ENCODE data around the gene PSMF1. TPM values are rescaled to one million over a fixed set of nuclear protein-coding genes. Genes with fewer than 3 reads are reported as not detected.
"Not testable (repeated sequence)": the region's sequence is repeated elsewhere in the genome, so short reads cannot be mapped to it uniquely, and the experiment has no call there.

The PSMF1 gene
- total RNA-seq, 1 donor from 2014 or later, result 130 TPM

- ATAC-seq (no peak), DNase-seq (no peak)
- intact Hi-C loops (cut with micrococcal nuclease), result no loop called here
These were observed 1.1 kb downstream of the PSMF1 start for GRCh38 chr20:1119524-1119923.

DNA sequence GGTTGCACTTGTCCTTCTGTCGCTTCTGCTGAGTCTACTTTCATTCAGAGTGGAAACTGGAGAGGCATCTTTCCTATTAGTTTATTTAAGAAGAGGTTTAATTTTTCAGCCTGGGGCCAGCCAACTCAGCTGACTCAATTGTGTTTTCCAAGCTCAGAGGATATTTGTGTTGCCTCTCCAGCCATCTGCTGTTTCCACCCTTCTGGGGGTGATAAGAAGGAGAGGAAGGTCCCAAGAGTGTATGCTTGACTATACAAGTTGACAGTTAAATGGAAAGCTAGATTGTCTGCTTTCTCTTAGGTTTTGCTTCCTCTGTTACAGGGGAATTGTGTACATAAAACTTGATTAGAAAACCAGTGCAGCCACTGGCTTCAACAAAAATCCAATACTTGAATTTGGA, 3.0 kb downstream of the PSMF1 start:
- DNase-seq (no peak), ATAC-seq (no peak)
- intact Hi-C loops (cut with micrococcal nuclease), result no loop called here

DNA sequence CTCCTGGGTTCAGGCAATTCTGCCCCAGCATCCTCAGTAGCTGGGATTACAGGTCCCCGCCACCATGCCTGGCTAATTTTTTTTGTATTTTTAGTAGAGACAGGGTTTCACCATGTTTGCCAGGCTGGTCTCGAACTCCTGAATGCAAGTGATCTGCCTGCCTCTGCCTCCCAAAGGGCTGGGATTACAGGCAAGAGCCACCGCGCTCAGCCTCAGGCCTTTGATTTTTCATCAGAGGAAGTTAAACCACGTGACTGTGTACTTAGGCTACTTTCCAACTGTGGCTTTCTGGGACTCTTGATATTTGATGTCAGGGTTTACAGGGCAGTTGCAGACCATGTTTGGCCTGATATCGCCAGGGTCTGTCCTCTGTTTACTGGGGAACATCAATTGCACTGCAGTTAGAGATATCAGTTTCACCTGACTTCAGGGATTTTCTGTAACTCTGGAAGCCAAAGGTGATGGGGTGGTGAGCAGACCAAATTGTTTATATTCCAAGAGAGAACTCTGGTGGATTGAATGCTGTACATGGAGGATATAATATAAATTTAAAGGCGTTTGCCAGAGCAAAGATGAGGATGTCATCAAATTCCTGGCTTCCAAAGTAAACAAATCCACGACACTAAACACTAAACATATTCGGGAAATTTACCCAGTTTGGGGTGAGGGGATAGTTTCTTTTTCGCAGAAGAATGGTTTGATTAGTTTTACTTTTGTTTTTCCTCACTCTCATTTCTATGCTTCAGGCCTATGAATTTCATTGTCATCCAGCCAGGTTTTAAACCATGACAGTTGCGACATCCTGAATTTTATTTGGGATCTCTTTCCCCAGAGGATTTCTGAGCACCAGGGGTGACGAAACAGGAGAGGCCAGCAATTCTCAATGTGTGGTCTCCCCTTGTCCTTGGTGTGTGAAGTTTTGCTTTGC, 4.2 kb downstream of the PSMF1 start:
- ATAC-seq (peak; percentile 17), DNase-seq (peak; percentile 50)
- intact Hi-C loops (cut with micrococcal nuclease), result no loop called here

GRCh38 chr20:1123666-1124065, 5.3 kb downstream of the PSMF1 start:
- intact Hi-C loops (cut with micrococcal nuclease), result no loop called here
- ATAC-seq (no peak), DNase-seq (no peak)

DNA sequence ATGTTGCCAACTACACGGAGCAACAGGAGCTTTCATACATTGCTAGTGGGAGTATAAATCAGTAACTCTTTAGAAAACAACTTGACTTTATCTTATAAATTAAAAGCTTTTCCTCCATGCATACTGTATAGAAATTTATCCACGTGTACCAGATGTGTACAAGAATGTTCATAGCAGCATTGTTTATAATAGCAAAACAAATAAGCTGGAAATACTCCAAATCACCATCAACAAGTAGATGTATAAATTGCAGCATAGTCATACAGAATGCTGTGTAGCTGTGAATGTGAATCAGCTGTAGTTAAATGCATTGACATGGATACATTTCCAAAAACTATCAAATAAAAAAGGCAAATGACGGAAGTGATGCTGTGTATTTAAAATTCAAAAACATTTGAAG, 6.0 kb downstream of the PSMF1 start:
- DNase-seq (no peak), ATAC-seq (no peak)
- intact Hi-C loops (cut with micrococcal nuclease), result no loop called here

GRCh38 chr20:1125277-1125676, 6.9 kb downstream of the PSMF1 start:
- ATAC-seq (no peak), DNase-seq (no peak)
- intact Hi-C loops (cut with micrococcal nuclease), result no loop called here

DNA sequence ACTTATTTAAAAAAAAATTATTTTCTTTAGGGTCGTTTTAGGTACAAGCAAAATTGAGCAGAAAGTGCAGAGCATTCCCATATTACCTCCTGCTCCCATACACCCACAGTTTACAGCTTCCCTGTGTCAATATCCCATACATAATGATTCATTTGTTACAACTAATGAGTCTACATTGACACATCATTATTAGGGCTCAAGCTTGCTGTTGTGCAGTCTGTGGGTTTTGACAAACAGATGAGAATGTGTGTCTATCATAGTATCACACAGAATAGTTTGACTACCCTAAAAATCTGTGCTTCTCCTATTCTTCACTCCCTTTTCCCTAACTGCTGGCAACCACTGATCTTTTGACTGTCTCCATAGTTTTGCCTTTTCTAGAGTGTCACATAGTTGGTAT, 9.4 kb downstream of the PSMF1 start:
- intact Hi-C loops (cut with micrococcal nuclease), result no loop called here
- no peak for ATAC-seq
- DNase-seq, result no peak

- ATAC-seq (no peak), DNase-seq (no peak)
- intact Hi-C loops (cut with micrococcal nuclease), result no loop called here
These were observed 11.8 kb downstream of the PSMF1 start for GRCh38 chr20:1130058-1130694.

DNA sequence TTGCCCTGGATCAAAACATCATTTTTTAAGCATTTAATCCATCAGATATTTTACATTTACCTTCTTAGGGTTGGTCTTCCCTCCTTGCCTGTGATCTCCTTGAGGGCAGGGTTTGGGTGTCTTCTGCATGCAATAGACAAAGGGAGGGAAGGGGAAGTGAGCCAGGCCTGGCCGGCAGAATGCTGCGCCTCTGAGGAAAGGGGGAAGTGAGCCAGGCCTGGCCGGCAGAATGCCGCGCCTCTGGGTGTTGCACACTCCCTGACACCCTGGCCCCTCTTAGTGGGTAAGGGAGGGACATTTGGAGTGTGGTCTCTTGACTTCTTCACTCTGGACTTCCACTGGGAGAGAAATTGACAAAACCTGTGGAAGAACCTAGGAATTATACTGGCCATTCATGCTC, 12.4 kb downstream of the PSMF1 start:
- ATAC-seq, result peak; percentile 65
- intact Hi-C loops (cut with micrococcal nuclease), result no loop called here
- DNase-seq, result peak; percentile 62

- DNase-seq, result no peak
- intact Hi-C loops (cut with micrococcal nuclease), result no loop called here
- ATAC-seq, result no peak
These were observed 13.0 kb downstream of the PSMF1 start for GRCh38 chr20:1131354-1131753.

DNA sequence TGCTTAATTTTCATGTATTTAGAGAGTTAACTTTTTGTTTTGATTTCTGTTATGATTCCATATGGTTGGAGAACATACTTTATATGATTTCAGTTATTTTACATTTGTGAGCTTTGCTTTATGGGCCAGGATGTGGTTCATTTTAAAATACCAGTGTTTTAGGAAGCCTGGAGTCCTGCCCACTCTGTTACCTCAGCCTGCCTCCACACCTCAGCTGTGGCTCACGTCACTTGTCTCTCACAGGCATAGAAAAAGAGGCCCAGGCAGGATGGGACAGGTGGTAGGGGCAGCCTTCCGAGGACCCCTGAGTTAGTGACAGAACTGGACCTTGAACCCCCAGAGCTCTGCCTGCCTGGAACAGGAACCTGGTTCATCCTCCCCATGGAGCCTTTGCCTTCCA, 16.0 kb downstream of the PSMF1 start:
- intact Hi-C loops (cut with micrococcal nuclease), result no loop called here
- DNase-seq, result no peak
- no peak for ATAC-seq

DNA sequence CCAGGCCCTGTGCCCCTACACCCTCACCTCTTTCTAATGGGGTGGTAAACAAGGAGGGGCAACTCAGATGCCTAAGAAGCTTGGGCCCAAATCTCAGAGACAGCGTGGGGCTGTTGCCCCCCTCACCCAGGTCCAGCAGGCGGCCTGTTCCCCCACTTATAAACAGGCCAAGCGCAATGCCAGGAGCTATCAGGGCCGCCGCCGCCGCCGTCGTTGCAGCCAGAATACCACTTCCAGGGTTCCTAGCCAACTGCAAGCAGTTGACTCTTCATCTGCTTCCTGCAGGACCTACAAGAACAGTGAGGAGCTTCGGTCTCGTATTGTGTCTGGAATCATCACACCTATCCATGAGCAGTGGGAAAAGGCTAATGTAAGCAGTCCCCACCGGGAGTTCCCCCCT, 16.4 kb downstream of the PSMF1 start:
- ATAC-seq (no peak), DNase-seq (no peak)
- intact Hi-C loops (cut with micrococcal nuclease), result no loop called here

- ATAC-seq (no peak), DNase-seq (no peak)
- intact Hi-C loops (cut with micrococcal nuclease), result no loop called here
These were observed 18.8 kb downstream of the PSMF1 start for GRCh38 chr20:1137236-1137635.

DNA sequence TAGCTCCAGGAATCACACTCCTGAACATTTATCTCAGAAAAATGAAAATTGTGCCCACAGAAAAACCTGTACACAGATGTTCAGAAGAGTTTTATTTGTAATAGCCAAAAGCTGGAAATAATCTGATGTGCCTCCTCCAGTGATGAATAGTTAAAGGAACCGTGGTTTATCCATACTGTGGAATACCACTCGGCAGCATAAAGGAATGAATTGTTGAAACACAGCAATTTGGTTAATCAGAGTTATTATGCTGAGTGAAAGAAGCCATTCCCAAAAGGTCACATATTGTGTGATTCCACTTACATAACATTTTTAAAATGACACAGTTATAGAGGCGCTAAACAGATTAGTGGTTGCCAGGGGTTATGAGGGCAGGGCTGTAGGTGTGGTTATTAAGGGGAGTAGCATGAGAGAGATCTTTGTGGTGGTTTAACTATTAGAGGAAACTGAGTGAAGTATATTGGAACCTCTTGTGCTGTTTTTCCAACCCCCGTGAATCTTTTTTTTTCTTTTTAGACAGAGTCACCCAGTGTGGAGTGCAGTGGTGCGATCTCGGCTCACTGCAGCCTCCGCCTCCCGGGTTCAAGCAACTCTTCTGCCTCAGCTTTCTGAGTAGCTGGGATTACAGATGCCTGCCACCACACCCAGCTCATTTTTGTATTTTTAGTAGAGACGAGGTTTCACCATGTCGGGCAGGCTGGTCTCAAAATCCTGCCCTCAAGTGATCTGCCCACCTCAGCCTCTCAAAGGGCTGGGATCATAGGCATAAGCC, 26.2 kb downstream of the PSMF1 start:
- intact Hi-C loops (cut with micrococcal nuclease), result no loop called here
- ATAC-seq, result peak; percentile 67
- no peak for DNase-seq

DNA sequence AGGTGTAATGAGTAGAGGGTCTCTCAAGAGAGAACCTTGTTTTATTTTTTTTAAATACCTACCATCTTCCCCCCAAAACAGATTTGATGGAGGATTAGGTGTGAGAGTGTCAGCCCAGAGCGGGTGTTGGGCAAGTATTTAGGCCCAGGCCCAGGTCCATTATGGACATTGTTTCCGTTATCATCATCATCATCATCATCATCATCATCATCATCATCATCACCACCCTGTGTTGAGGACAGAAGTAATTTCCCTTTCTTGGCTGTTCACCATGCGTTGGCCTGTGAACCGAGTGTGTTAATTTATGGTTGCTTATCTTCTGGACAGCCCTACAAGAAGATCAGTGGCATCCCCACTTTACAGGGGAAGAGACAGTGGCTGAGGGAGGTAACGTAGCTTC, 28.6 kb downstream of the PSMF1 start:
- no peak for ATAC-seq
- intact Hi-C loops (cut with micrococcal nuclease), result no loop called here
- no peak for DNase-seq

DNA sequence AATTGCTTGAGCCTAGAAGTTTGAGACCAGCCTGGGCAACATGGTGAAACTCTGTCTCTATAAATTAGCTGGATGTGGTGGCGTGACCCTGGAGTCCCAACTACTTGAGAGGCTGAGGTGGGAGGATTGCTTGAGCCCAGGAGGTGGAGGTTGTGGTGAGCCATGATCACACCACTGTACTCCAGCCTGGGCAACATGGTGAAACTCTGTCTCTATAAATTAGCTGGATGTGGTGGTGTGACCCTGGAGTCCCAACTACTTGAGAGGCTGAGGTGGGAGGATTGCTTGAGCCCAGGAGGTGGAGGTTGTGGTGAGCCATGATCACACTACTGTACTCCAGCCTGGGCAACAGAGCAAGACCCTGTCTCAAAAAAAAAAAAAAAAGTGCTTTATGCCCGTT, 31.4 kb downstream of the PSMF1 start:
- DNase-seq; ATAC-seq; intact Hi-C loops (cut with micrococcal nuclease): not testable (repeated sequence)

- no peak for ATAC-seq
- intact Hi-C loops (cut with micrococcal nuclease), result no loop called here
- no peak for DNase-seq
These were observed 31.8 kb downstream of the PSMF1 start for GRCh38 chr20:1150218-1150617.

DNA sequence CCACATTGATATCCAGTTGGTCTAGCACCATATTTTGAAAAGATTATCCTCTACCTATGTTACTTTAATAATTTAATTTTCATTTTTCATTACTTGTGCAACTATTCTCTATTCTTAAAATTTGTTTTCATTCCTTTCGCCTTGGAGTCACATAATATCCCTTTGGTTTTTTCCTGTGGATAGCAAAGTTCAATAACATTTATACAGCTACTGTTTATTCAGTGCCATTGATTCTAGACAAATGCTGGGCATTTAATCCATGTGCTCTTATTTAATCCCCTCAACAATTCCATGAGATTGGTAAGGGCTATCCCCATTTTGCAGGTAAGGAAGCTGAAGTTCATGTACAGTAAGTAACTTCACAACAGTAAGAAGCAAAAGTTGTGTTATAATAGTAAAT, 32.6 kb downstream of the PSMF1 start:
- ATAC-seq (no peak), DNase-seq (no peak)
- intact Hi-C loops (cut with micrococcal nuclease), result no loop called here

DNA sequence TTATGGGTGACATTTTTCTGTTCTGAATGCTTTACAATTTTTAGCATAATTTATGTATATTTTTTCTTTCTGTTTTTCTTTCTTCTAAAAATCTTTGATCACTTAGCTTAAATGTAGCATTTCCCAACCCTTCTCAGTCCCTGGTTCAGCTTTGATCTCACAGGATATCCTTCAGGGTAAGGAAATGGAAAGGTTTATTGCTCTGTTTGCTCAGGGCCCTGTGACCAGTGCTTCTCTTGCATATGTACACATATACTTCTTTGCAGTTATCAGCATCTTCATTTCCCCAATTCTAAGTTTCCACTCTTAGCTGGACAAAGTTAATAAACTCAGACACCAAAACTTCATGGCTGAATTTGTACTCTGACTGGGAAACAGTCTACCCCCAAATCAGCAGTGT, 35.8 kb downstream of the PSMF1 start:
- DNase-seq (no peak), ATAC-seq (no peak)
- intact Hi-C loops (cut with micrococcal nuclease), result no loop called here

GRCh38 chr20:1154691-1155090, 36.3 kb downstream of the PSMF1 start:
- intact Hi-C loops (cut with micrococcal nuclease), result no loop called here

More at GRCh38 chr20:1154691-1155090, 36.3 kb downstream of the PSMF1 start:
- DNase-seq (peak; percentile 39), ATAC-seq (peak; percentile 92)

All from left ventricle myocardium superior (tissue), 1 donor.